Coronary artery (tissue), 2 donors: ENCODE measurements around the gene DIPK1C.

Source experiments
- DNase-seq: peaks from one replicate; pipeline ENCODE4 v3.0.0-alpha.2; 2017; ENCODE audit warnings: low spot score
- H3K27ac ChIP-seq, 2 donors: fragments of 200-600 bp; sonication (generic); one replicate each; pipeline ENCODE4 v1.5.1; 2016 to 2019
- H3K4me3 ChIP-seq: fragments of 200-600 bp; sonication (generic); 2 replicates; pipeline ENCODE4 v1.5.1; 2016; ENCODE audit warnings: mild to moderate bottlenecking, moderate library complexity
- TF ChIP-seq, protein P1 (sequence below): fragments of 200-600 bp; sonication (generic); IDR thresholded peaks from one replicate; pipeline ENCODE4 v1.5.1; 2019; ENCODE audit warnings: antibody characterized with exemption

DIPK1C gene

DNA sequence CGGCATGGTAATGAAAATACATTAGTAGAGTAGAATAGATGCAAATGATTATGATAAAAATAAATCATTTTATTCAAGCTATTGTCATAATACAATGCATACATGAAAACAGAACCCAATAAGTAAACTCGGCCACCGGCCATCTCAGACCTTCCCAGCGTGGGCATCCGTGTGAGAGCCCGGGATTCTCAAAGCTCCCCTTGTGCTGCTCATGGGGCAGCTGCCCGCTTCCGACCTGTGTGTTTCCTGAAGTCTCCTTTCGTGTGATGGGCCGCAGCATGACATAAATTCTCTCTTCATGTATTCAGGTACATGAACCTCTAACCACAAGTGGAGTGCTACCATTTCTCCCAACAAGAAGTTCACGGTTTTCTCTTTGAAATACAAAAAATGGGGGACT lies 25.6 kb upstream of the DIPK1C start:
- DNase-seq: no peak
- no peak overlapping the region for H3K4me3 ChIP-seq
- TF ChIP-seq, protein P1, sequence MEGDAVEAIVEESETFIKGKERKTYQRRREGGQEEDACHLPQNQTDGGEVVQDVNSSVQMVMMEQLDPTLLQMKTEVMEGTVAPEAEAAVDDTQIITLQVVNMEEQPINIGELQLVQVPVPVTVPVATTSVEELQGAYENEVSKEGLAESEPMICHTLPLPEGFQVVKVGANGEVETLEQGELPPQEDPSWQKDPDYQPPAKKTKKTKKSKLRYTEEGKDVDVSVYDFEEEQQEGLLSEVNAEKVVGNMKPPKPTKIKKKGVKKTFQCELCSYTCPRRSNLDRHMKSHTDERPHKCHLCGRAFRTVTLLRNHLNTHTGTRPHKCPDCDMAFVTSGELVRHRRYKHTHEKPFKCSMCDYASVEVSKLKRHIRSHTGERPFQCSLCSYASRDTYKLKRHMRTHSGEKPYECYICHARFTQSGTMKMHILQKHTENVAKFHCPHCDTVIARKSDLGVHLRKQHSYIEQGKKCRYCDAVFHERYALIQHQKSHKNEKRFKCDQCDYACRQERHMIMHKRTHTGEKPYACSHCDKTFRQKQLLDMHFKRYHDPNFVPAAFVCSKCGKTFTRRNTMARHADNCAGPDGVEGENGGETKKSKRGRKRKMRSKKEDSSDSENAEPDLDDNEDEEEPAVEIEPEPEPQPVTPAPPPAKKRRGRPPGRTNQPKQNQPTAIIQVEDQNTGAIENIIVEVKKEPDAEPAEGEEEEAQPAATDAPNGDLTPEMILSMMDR: no peak
- no peak overlapping the region for H3K27ac ChIP-seq

DNA sequence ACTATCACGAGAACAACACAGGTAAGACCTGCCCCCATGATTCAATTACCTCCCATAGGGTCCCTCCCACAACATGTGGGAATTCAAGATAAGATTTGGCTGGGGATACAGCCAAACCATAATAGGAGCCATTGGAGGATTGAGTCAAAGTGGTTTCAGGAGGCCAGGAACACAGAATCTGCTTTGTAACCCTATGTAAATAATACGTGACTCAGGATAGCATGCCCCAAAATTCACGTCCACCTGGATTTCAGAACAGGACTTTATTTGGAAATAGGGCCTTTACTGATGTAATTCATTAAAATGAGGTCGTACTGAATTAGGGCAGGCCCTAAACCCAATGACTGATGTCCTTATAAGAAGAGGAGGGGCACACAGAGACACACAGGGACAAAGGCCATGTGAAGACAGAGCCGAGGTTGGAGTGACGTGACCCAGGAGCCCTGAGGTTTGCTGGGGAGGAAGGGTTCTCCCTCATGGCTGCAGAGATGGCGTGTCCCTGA lies 23.1 kb upstream of the DIPK1C start:
- no peak overlapping the region for H3K27ac ChIP-seq
- TF ChIP-seq, protein P1: no peak
- no peak for DNase-seq

DNA sequence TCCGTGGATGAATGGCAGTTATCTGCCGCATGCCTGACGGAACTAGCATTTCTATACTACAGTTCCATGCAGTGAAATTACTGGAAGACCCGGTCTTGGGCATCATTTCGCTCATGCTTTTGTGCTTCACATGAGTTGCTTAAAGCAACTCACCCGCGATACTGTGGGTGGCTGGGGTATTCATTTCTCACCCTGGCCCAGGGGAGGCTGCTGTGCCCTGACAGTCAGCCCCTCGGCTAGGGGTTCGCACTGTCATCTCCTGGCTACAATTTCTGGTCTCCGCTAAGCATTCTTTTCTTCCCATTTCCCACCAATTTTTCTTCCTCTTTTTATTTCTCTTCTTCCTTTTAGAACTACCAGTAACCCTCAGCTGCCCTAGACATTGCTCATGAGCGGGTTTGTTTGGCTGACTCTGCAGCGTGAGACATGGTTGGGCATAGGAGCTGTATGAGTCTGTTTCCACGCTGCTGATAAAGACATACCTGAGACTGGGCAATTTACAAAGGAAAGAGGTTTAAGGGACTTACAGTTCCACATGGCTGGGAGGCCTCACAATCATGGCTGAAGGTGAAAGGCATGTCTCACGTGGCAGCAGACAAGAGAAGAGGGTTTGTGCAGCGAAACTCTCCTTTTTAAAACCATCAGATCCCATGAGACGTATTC lies 22.5 kb upstream of the DIPK1C start:
- TF ChIP-seq, protein P1: no peak

More for the DNA sequence above, 23.1 kb upstream of the DIPK1C start:
- H3K4me3 ChIP-seq: no peak overlapping the region

DNA sequence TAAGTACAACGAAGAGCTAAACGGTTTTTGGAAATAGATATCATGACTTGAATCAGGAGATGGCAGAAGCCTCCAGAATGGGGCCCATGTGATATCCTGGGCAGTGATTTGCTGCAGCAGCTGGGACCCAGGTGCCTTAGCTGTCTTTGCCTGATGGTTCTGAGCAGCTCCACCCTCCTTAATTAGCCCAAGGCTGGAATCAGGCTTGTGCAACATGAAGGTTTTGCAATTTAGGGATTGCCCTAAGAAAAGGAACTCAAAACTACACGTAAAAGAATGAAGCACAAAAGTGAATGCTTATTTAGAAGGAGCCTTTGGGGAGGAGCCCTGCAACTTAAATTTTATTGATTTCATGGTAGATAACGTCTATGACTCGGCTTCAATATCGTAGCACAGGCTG lies 21.8 kb upstream of the DIPK1C start:
- DNase-seq: no peak
- Histone ChIP-seq H3K4me3 (no peak overlapping the region), H3K27ac (no peak overlapping the region)
- TF ChIP-seq, protein P1: no peak

More for the DNA sequence above, 22.5 kb upstream of the DIPK1C start:
- DNase-seq: no peak
- no peak overlapping the region for H3K27ac ChIP-seq
- no peak overlapping the region for H3K4me3 ChIP-seq

DNA sequence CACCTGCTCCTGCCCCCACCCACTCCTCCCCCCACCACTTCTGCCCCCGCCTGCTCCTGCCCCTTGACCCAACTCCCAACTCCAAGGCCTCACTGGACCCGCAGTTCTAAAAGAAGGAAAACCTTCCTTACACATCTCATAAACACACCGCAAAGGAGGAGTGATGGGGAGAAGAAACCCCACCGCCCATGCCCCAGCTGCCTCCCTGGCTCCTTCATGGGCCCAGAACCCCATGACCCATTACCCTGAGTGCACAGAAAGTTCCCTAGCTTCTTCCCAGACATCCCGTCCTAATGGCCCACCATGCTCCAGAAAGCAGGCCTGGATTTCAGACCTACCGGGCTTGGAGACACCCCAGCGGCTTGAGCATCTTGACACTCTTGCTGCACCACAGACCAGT lies 21.2 kb upstream of the DIPK1C start:
- TF ChIP-seq, protein P1: no peak
- H3K27ac ChIP-seq: no peak overlapping the region
- H3K4me3 ChIP-seq: no peak overlapping the region
- no peak for DNase-seq

DNA sequence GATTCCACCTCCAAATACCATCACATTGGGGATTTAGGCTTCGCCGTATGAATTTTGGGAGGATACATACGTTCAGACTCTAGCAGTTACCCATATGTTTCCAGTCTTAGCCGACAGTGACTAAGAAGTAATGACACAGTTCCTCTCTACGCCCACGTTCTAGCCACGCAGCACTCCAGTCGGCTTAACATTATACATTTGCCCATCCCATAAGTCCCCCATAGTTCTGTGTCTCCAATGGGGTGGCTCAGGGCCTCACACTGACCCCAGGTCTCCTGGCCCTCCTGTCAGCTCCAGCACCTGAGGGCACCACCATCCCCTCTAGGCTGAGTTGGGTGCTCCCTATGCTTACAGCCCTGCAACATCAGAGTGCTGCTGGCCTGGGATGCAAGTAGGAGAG lies 20.7 kb upstream of the DIPK1C start:
- TF ChIP-seq, protein P1: no peak
- no peak overlapping the region for H3K4me3 ChIP-seq
- DNase-seq: no peak
- H3K27ac ChIP-seq: no peak overlapping the region

DNA sequence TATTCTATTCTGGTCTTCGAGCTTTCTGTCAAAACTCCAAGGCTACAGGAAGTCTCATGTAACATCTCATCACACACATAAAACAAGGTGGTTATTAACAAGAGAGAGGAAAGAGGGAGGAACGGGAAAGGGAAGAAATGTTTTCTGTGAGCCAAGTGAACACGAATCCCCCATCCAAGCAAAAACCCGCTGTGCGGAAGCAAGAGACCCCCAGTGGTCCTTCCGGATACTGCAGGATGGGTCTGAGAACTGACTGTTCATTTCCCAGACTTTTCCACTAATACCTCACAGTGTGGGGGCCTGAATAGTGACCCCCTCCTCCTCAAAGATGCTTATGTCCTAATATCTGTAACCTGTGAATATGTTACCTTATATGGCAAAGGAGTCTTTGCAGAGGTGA lies 19.0 kb upstream of the DIPK1C start:
- no peak for DNase-seq
- Histone ChIP-seq H3K4me3 (no peak overlapping the region), H3K27ac (no peak overlapping the region)
- TF ChIP-seq, protein P1: peak; percentile 52
